ENCODE data around the gene NHSL2. TPM values are rescaled to one million over a fixed set of nuclear protein-coding genes. Genes with fewer than 3 reads are reported as not detected.

Gene NHSL2
- total and polyA plus RNA-seq, 2 experiments from 2014 or later = 4.7 to 9.5 TPM

- Mint-ChIP-seq H3K4me1 (peaks cover 61% of the 10 kb centered on the region), H3K9me3 (no peaks in the 10 kb centered on the region), H3K27me3 (ENCODE audit: insufficient read depth, low read depth, poor library complexity) (peaks cover 1% of the 10 kb centered on the region), H3K4me3 (no peak overlapping the region), H3K36me3 (ENCODE audit: low read depth) (no peaks in the 10 kb centered on the region), H3K27ac (no peak overlapping the region; the same call in 1 of the 2 replicates)
- H3K36me3 ChIP-seq (ENCODE audit: insufficient read depth) = no peaks in the 10 kb centered on the region
- peaks cover 24% of the 10 kb centered on the region for H3K4me1 ChIP-seq (ENCODE audit: insufficient read depth)
- H2AFZ ChIP-seq = no peak overlapping the region
- H3F3A ChIP-seq (replicated peaks; ENCODE audit: low read depth) = no peaks in the 10 kb centered on the region
- no peaks in the 10 kb centered on the region for H3K9me2 ChIP-seq (ENCODE audit: insufficient read depth)
- no peak overlapping the region for H3K4me3 ChIP-seq
- no peak for ATAC-seq
- no peak for DNase-seq (ENCODE audit: low spot score)
- H3K79me2 ChIP-seq (replicated peaks; ENCODE audit: insufficient read depth) = peaks cover 43% of the 10 kb centered on the region
- H3K27ac ChIP-seq (ENCODE audit: low read depth) = no peak overlapping the region
- H3K27me3 ChIP-seq (ENCODE audit: insufficient read depth) = no peaks in the 10 kb centered on the region
- no peaks in the 10 kb centered on the region for H4K20me1 ChIP-seq (replicated peaks; ENCODE audit: insufficient read depth)
- no peak overlapping the region for H3K4me2 ChIP-seq
- TF ChIP-seq STAT1 (IDR thresholded peaks at IDR 0.05; ENCODE audit: unreplicated experiment) (no peak), ZNF462 (CRISPR knock-in tag; IDR thresholded peaks at IDR 0.05) (no peak), ETS1 (IDR thresholded peaks at IDR 0.05) (no peak), JUNB (IDR thresholded peaks at IDR 0.05; ENCODE audit: unreplicated experiment) (no peak), ZNF114 (CRISPR knock-in tag; IDR thresholded peaks at IDR 0.05) (no peak), CTCF (conservative IDR thresholded peaks at IDR 0.05; ENCODE audit: low read depth in 2 of 2) (no peak)
Observed at GRCh38 chrX:71922686-71923085, 12.0 kb downstream of the NHSL2 start.

All from GM23338 (cell line).